HL-60 (cell line): ENCODE results near the gene TELO2.
A peak's percentile ranks its signal among the peaks of the same experiment; 100 is the strongest.

Experiments used
- DNase-seq, 2 experiments: peaks; one replicate each; pipeline ENCODE4 v3.0.0-alpha.2; 2010 to 2020; ENCODE audit warnings: low read depth in 1 of 2, low spot score in 1 of 2
- H3K27ac ChIP-seq: fragments of 250-450 bp; sonication (Bioruptor Pico); replicated peaks from 2 replicates; pipeline ENCODE4 v1.5.1; 2020; ENCODE audit warnings: mild to moderate bottlenecking, moderate library complexity
- H3K27me3 ChIP-seq: fragments of 250-450 bp; sonication (Bioruptor Pico); 2 replicates; pipeline ENCODE4 v1.5.1; 2021; ENCODE audit warnings: mild to moderate bottlenecking, moderate library complexity; ENCODE audit not compliant: insufficient read depth, poor library complexity, severe bottlenecking
- H3K4me3 ChIP-seq: replicated peaks from 2 replicates; pipeline ENCODE4 v1.5.1; 2011; ENCODE audit warnings: mild to moderate bottlenecking, control low read depth, low read length; ENCODE audit not compliant: insufficient read depth
- GABPA ChIP-seq: IDR thresholded peaks from 2 replicates; pipeline ENCODE4 v1.6.1; 2012; ENCODE audit warnings: low read depth
- POLR2AphosphoS5 ChIP-seq: IDR thresholded peaks from 2 replicates; pipeline ENCODE4 v1.6.1; 2012; ENCODE audit warnings: low read depth
- SPI1 ChIP-seq: IDR thresholded peaks from 2 replicates; pipeline ENCODE4 v1.6.1; 2012; ENCODE audit warnings: low read depth, mild to moderate bottlenecking, borderline replicate concordance
- TF ChIP-seq, protein P1 (sequence below): IDR thresholded peaks from one replicate; pipeline ENCODE4 v1.5.1; 2011; ENCODE audit warnings: low read length, control low read depth, inconsistent platforms; ENCODE audit not compliant: insufficient read depth
- TF ChIP-seq, protein P2 (sequence below): IDR thresholded peaks from 2 replicates; pipeline ENCODE4 v1.6.1; 2012; ENCODE audit warnings: low read depth; ENCODE audit not compliant: insufficient replicate concordance

The TELO2 gene

DNA sequence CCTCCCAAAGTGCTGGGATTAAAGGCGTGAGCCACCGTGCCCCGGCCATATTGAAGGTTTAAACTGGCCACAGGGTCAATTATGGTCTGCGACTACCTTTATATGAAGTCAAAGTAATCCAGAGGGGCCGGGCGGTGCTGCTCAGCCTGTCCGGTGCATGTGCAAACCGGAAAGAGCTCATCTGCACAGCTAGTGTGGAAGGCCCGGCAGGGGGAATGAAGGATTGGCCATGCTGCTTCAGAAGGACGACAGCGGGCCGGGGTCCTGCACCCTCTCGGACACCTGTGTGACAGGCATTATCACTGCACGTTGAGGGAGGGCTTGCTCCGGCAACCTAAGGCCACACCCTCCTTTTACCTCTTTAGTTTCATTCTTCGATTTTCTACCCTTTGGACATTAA is 63.9 kb downstream of the TELO2 start:
- no peaks in the 10 kb centered on the region for H3K27me3 ChIP-seq
- DNase-seq = no peak
- no peak overlapping the region for H3K4me3 ChIP-seq
- TF ChIP-seq, protein P1, sequence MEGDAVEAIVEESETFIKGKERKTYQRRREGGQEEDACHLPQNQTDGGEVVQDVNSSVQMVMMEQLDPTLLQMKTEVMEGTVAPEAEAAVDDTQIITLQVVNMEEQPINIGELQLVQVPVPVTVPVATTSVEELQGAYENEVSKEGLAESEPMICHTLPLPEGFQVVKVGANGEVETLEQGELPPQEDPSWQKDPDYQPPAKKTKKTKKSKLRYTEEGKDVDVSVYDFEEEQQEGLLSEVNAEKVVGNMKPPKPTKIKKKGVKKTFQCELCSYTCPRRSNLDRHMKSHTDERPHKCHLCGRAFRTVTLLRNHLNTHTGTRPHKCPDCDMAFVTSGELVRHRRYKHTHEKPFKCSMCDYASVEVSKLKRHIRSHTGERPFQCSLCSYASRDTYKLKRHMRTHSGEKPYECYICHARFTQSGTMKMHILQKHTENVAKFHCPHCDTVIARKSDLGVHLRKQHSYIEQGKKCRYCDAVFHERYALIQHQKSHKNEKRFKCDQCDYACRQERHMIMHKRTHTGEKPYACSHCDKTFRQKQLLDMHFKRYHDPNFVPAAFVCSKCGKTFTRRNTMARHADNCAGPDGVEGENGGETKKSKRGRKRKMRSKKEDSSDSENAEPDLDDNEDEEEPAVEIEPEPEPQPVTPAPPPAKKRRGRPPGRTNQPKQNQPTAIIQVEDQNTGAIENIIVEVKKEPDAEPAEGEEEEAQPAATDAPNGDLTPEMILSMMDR = no peak
- TF ChIP-seq GABPA = no peak
- TF ChIP-seq, protein P2, sequence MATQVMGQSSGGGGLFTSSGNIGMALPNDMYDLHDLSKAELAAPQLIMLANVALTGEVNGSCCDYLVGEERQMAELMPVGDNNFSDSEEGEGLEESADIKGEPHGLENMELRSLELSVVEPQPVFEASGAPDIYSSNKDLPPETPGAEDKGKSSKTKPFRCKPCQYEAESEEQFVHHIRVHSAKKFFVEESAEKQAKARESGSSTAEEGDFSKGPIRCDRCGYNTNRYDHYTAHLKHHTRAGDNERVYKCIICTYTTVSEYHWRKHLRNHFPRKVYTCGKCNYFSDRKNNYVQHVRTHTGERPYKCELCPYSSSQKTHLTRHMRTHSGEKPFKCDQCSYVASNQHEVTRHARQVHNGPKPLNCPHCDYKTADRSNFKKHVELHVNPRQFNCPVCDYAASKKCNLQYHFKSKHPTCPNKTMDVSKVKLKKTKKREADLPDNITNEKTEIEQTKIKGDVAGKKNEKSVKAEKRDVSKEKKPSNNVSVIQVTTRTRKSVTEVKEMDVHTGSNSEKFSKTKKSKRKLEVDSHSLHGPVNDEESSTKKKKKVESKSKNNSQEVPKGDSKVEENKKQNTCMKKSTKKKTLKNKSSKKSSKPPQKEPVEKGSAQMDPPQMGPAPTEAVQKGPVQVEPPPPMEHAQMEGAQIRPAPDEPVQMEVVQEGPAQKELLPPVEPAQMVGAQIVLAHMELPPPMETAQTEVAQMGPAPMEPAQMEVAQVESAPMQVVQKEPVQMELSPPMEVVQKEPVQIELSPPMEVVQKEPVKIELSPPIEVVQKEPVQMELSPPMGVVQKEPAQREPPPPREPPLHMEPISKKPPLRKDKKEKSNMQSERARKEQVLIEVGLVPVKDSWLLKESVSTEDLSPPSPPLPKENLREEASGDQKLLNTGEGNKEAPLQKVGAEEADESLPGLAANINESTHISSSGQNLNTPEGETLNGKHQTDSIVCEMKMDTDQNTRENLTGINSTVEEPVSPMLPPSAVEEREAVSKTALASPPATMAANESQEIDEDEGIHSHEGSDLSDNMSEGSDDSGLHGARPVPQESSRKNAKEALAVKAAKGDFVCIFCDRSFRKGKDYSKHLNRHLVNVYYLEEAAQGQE = no peak
- no peak for TF ChIP-seq POLR2AphosphoS5
- no peak for TF ChIP-seq SPI1
- no peak overlapping the region for H3K27ac ChIP-seq

DNA sequence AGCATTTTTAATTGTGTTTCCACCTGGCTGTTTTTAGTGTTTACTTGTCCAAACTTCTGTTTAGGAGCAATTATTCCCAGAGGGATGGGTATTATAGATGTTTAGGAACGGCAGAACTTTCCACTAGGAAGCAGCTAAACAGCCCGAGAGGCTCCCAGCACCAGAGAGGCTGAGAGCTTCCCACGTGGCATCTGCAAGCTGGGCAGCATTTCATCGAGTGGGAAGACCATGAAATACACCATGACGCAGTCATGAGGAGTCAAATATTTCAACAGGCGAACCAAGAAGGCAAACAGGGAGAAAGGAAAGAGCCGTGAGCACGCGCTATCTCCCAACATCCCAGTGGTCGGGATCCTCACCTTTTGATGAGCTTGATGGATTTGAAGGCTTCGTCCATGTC is 64.4 kb downstream of the TELO2 start:
- Histone ChIP-seq H3K27ac (no peak overlapping the region), H3K4me3 (no peak overlapping the region), H3K27me3 (no peaks in the 10 kb centered on the region)
- no peak for DNase-seq
- TF ChIP-seq GABPA = no peak
- TF ChIP-seq, protein P2 = no peak
- no peak for TF ChIP-seq SPI1
- TF ChIP-seq POLR2AphosphoS5 = no peak
- TF ChIP-seq, protein P1 = no peak

DNA sequence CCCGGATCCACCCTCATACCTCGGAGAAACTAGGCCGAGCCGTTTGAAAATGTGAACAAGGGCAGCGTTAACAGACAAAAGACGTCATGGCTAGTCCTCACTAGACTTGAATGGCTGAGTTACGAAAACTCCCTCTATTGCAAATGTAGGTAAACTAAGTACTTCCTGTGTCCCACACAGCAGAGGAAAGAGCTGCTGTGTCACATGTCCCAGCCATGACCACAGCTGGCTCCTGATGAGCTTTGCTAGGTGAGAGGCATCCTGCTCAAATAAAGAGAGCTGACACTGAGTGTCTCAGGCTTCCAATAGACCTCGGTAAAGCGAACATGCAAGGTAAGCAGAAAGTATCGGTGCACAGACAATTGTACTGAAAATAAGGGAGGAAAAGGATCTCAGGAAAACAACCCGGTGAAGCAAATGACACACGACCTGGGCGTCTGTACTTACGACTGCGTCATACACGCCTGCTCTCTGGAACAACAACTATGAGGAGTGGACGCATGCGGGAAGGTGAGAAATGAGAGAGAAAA is 66.4 kb downstream of the TELO2 start:
- TF ChIP-seq SPI1 (no peak), POLR2AphosphoS5 (no peak), GABPA (no peak)
- TF ChIP-seq, protein P1 = no peak
- TF ChIP-seq, protein P2 = no peak
- H3K4me3 ChIP-seq = no peak overlapping the region
- peak overlapping the region; percentile 55 for H3K27ac ChIP-seq
- no peaks in the 10 kb centered on the region for H3K27me3 ChIP-seq
- peak; percentile 22 to 73 for DNase-seq
